ENCODE measurements around the gene CBLB.

CBLB gene

GRCh38 chr3:105700575-105700974 lies 168.2 kb downstream of the CBLB start:
- no peak for TF ChIP-seq CTCF (IDR thresholded peaks at IDR 0.05; ENCODE audit: insufficient read depth, low read length, poor library complexity, severe bottlenecking)
- no peak for DNase-seq (ENCODE audit: extremely low read depth, insufficient read length)
- Histone ChIP-seq H3K27me3 (replicated peaks; ENCODE audit: control insufficient read depth, insufficient read depth, low read length) (no peaks in the 10 kb centered on the region), H3K4me3 (replicated peaks; ENCODE audit: low read depth, low read length) (no peak overlapping the region), H3K36me3 (ENCODE audit: control insufficient read depth, insufficient read depth, low read length) (peaks cover 4% of the 10 kb centered on the region)

GRCh38 chr3:105691633-105692032 lies 177.2 kb downstream of the CBLB start:
- DNase-seq (ENCODE audit: extremely low read depth, insufficient read length): no peak
- H3K36me3 ChIP-seq (ENCODE audit: control insufficient read depth, insufficient read depth, low read length): no peaks in the 10 kb centered on the region
- TF ChIP-seq CTCF (IDR thresholded peaks at IDR 0.05; ENCODE audit: insufficient read depth, low read length, poor library complexity, severe bottlenecking): no peak
- no peaks in the 10 kb centered on the region for H3K27me3 ChIP-seq (replicated peaks; ENCODE audit: control insufficient read depth, insufficient read depth, low read length)
- H3K4me3 ChIP-seq (replicated peaks; ENCODE audit: low read depth, low read length): no peak overlapping the region

GRCh38 chr3:105691053-105691452 lies 177.8 kb downstream of the CBLB start:
- no peak overlapping the region for H3K4me3 ChIP-seq (replicated peaks; ENCODE audit: low read depth, low read length)
- H3K36me3 ChIP-seq (ENCODE audit: control insufficient read depth, insufficient read depth, low read length): no peaks in the 10 kb centered on the region
- no peak for TF ChIP-seq CTCF (IDR thresholded peaks at IDR 0.05; ENCODE audit: insufficient read depth, low read length, poor library complexity, severe bottlenecking)
- no peaks in the 10 kb centered on the region for H3K27me3 ChIP-seq (replicated peaks; ENCODE audit: control insufficient read depth, insufficient read depth, low read length)
- no peak for DNase-seq (ENCODE audit: extremely low read depth, insufficient read length)

- DNase-seq (ENCODE audit: extremely low read depth, insufficient read length): no peak
- TF ChIP-seq CTCF (IDR thresholded peaks at IDR 0.05; ENCODE audit: insufficient read depth, low read length, poor library complexity, severe bottlenecking): no peak
- Histone ChIP-seq H3K36me3 (ENCODE audit: control insufficient read depth, insufficient read depth, low read length) (no peaks in the 10 kb centered on the region), H3K4me3 (replicated peaks; ENCODE audit: low read depth, low read length) (no peak overlapping the region), H3K27me3 (replicated peaks; ENCODE audit: control insufficient read depth, insufficient read depth, low read length) (no peaks in the 10 kb centered on the region)
Observed at GRCh38 chr3:105688821-105689220, 180.0 kb downstream of the CBLB start.

- Histone ChIP-seq H3K4me3 (replicated peaks; ENCODE audit: low read depth, low read length) (no peak overlapping the region), H3K27me3 (replicated peaks; ENCODE audit: control insufficient read depth, insufficient read depth, low read length) (no peaks in the 10 kb centered on the region), H3K36me3 (ENCODE audit: control insufficient read depth, insufficient read depth, low read length) (no peaks in the 10 kb centered on the region)
- TF ChIP-seq CTCF (IDR thresholded peaks at IDR 0.05; ENCODE audit: insufficient read depth, low read length, poor library complexity, severe bottlenecking): peak; percentile 65
- DNase-seq (ENCODE audit: extremely low read depth, insufficient read length): no peak
Observed at GRCh38 chr3:105686278-105686897, 182.4 kb downstream of the CBLB start.

GRCh38 chr3:105679951-105680350 lies 188.9 kb downstream of the CBLB start:
- DNase-seq (ENCODE audit: extremely low read depth, insufficient read length): no peak
- TF ChIP-seq CTCF (IDR thresholded peaks at IDR 0.05; ENCODE audit: insufficient read depth, low read length, poor library complexity, severe bottlenecking): no peak
- Histone ChIP-seq H3K27me3 (replicated peaks; ENCODE audit: control insufficient read depth, insufficient read depth, low read length) (no peaks in the 10 kb centered on the region), H3K36me3 (ENCODE audit: control insufficient read depth, insufficient read depth, low read length) (peaks cover 2% of the 10 kb centered on the region; the same call in 1 of the 2 replicates), H3K4me3 (replicated peaks; ENCODE audit: low read depth, low read length) (no peak overlapping the region)

Measured in GM06990 (cell line).